NCI-H2081 (cell line): Measurements from ENCODE around the gene DCBLD2.
A peak's percentile ranks its signal among the peaks of the same experiment; 100 is the strongest.

Source experiments
- DNase-seq, 2 experiments: peaks; one replicate each; lab custom pipeline; 2025; lab: John Stamatoyannopoulos, UW

Gene DCBLD2, protein sequence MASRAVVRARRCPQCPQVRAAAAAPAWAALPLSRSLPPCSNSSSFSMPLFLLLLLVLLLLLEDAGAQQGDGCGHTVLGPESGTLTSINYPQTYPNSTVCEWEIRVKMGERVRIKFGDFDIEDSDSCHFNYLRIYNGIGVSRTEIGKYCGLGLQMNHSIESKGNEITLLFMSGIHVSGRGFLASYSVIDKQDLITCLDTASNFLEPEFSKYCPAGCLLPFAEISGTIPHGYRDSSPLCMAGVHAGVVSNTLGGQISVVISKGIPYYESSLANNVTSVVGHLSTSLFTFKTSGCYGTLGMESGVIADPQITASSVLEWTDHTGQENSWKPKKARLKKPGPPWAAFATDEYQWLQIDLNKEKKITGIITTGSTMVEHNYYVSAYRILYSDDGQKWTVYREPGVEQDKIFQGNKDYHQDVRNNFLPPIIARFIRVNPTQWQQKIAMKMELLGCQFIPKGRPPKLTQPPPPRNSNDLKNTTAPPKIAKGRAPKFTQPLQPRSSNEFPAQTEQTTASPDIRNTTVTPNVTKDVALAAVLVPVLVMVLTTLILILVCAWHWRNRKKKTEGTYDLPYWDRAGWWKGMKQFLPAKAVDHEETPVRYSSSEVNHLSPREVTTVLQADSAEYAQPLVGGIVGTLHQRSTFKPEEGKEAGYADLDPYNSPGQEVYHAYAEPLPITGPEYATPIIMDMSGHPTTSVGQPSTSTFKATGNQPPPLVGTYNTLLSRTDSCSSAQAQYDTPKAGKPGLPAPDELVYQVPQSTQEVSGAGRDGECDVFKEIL

DNA sequence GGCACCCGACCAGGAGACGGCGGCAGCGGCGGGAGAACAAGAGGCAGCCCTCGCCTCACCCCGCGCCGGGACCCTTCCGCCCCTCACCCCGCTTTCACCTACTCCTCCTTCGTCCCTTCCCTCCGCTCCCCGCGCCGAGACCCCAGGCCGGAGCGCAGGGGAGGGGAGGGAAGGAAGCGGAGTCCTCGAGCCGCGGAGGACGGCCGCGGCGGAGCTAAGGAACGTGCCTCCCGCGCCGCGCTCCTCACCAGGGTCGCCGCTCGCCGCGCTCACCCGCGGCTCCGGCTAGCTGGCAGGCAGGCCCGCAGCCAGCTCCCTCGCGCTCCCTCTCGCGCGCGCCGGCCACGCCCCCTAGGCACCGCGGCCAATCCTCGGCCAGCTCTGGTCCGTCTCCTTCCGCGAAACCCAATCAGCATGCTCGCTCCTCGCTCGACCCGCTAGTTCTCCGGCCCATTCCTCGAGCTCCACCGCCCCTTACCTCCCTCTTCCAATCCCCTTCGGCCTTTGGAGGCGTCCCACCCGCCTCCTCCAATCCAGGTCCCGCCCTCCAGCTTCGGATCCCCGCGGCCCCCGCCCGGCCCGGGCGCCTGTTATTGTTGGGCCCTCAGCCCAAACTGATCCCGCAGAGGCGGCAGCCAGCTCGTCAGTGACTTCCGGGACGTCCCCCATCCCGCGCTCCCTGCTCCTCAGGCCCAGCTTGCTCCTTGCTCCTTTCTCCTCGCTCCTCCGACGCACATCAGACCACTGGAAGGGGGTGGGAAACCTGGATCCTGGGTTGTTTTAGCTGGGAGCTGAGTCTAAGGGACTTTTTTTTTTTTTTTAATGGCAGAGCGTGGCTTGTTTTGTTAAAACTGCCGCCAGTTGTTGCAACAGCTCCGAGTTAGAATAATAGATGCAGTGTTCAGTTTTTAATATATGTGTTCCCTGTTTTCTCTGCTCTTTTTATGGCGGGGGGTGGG is at the start of gene DCBLD2:
TSS of gene DCBLD2 (minus strand) at position 304 of the 959 bp plus-strand sequence. CDS start 369 bp downstream, outside the sequence.
- DNase-seq = peak; percentile 99

DNA sequence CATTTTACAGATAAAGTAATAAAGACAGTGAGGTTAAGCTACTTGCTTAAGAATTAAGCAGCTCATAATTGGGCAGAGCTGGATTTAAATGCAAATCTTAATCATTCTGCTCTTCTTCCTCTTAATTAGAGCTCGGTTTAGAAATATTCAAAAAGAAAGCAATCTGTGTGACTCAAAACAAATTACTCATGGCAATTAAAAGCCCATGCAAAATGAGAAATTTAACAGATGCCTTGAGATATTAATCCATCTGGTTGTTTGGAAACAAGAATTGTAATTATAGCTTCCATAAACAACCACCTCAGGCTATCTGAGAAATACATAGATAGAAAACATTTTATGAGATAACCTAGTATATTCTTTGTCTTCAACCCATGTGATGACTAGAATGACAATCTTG is 44.2 kb upstream of the DCBLD2 start:
- DNase-seq = no peak

DNA sequence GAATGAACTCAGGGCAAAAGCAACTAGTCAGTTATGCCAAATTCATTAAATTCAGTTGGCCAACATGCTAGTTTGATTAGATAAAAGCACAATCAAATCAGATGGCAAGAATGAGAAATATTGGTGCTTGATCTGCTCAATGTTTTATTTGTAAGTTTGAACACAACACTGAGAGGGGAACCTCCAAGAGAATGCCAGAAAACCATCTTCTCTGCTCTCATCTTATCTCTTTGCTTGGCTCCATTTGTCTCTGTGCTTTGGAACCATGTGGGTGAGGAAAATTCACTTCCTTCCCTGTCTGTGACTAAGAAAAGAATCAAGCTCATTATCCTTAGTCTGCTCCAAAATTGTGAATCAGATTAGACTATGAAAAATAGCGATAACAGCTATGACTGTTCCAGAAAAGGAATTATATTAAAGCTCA is 43.6 kb upstream of the DCBLD2 start:
- no peak for DNase-seq

DNA sequence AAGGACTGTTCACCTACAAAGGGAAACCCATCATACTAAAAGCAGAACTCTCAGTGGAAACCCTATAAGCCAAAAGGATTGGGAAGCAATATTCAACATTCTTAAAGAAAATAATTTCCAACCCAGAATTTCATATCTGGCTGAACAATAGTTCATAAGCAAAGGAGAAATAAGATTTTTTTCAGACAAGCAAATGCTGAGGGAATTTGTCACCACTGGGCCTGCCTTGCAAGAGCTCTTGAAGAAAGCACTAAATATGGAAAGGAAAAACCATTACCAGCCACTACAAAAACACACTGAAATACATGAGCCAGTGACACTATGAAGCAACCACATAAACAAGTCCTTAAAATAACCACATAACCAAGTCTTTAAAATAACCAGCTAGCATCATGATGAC is 28.9 kb upstream of the DCBLD2 start:
- no peak for DNase-seq

DNA sequence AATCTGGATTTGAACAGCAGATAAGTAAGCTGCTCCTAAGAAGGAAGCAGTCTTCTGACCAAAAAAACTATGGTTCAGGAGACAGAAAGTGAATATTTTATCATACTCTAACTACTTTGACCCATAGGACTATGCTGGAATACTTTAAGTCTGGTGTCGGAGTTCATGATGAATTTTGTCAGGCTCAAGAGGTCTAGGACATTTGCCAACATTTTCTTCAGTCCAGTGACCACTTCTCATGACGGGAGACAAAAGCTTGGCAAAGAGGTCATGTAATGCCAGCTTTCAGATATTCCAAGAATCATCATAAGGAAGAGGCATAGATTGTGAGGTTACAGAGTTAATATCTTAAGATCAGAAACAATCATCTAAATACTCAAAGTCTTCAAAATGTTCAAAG is 20.5 kb upstream of the DCBLD2 start:
- no peak for DNase-seq

DNA sequence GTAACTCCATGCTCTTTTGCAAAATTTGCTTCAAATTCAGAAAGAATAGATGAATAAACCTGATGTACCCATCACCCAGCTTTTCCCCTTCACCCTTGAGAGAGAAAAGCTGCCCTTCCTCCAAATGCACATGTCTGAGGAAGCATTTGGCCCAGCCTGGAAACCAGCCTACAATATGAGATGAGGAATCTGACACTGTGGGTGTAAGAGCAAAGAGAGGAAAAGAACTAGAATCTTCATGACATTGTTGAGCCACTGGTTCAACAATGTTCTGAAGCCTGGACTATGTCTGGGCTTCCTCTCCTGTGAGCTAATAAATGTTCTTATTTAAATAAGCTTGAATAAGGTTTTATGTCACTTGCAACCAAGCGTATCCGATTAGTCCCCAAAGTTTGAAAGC is 18.7 kb upstream of the DCBLD2 start:
- DNase-seq = no peak

DNA sequence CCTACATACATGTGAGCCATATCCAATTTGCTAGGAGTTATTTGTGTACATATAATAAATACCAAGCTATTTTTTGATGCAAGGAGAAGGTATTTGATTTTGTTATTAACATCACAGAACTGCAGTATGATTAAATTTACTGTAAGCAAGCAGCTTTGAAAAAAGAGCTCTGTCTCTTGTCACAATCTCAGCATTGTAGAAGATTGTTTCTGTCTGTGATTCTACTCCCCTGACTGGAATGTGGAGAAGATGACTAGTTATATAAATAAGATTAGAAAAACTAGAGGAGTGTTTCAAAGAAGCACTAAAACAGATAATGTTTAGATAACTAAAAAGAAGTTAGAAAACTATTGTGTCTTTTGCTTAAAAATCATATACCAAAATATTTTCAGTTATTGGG is 17.1 kb upstream of the DCBLD2 start:
- no peak for DNase-seq

DNA sequence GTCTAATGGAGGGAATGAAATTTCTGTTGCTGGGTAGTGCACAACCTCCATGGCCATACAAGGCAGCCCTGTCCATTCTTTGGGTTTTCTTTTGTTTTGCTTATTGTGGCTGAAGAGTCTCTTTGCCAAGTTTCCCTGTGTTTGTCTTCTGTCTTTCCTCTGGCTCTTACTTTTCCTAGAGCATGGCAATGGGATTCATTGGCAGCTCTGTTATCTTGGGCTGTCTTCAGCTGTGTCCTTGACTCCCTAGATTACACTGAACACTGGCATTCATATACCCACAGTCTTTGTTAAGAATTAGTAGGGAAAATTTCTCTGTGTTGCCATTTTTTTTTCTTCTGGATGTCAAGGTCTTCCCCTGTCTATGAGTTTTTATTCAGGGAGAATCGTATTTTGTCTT is 16.1 kb upstream of the DCBLD2 start:
- DNase-seq = no peak

DNA sequence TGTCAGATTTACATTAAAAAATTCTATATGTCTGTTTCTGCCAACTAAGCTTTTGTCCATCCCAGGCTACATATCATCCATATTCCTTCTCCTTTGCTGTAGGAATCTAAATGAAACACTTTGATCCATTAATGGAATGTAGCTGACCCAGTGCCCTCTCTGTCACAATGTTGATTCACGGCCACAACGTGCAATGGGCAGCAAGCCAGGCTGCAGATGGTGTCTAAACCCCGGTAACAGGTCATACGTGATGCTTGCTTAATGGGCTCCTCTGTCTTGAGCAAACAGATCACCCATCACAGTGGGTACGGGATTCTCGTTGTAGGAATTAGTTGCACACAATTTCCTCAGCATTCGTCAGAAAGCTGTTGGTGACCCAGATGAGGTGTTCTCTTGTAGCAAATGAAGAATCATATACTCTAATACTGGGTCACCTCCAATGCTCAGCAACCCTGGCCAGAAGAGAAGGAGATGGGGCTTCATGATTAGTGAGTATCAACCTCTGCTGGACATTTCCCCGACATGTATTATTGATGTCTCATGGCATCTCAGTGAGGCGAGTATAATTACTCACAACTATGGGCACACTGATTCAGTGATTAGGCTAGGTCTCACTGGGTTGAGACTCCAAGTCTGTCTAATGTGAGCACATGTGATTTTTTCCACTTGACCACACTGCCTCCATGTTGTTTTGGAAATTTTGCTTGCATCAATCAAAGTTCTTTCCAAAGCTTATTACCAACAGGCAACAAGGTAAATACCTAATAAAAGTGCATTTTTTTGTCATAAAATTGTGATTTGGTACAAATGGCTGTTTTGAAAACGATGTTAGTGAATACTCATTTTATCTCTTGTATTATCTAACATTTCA is 12.9 kb upstream of the DCBLD2 start:
- peak in 1 of 2 experiments; percentile 37 for DNase-seq

DNA sequence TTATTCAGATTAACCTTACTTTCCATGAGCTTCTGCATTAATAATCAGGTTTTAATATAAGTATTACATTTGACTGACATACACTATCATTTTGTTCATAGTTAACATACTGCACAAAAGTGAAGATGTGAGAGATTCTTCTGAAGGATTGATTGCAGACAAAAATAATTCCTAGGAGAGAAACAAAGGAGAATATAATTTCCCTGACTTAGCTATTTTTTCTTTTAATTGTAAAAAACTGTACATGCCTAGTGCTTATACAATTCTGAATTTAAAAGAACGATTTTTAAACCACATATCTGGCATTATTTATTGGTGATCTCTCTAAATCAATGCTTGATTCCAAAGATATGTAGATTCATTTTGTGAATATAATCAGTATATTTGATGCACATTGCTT is 11.0 kb upstream of the DCBLD2 start:
- DNase-seq = no peak

DNA sequence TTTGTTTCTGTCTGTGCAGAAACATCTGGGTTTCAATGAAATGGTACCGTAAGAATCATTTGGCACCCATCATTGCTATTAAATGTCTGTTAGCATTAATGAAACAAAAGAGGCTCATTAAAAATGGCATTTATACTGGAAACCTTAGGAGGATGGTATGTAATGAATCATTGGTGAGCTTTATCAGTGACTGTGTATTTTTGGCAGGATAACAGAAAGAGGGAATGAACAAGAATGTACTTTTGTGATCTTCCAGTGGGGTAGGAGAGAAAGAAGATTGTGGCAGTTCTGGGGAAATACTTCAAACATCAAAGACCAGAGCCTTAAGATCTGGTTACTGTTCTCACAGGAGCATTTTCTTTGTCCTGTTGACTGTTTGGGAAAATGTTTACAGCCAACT is 4.7 kb upstream of the DCBLD2 start:
- no peak for DNase-seq

DNA sequence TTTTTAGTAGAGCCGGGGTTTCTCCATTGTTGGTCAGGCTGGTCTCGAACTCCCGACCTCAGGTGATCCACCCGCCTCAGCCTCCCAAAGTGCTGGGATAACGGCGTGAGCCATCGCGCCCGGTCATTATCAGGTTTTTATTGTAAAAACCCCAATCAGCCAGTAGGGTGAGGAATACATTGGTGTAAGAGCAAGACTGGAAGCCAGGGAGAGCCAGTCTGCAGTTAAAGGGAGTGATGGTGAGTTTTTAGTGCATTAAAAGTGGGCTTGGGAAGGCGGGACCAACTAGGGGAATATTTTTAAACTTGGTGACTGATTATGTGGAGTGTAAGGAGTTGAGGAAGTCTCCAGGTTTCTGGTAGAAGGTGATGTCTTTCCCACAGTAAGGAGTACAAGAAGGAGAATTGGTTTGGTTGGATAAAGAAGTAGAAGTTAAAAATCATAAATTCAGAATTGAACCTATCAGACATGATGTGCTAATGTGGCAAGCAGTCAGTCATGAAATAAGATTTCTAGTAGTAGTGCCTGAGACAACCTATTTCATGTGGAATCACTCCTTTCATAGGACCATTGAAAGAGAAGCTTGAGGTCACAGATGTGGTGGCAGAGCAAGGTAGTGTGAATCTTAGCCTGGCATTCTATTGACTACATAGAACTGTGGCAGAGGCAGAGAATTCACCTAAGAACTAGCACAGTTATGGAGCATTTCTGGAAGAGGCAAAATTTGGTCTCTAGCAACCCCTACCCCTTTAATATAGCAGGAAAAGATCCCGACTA is 2.4 kb upstream of the DCBLD2 start:
- no peak for DNase-seq

DNA sequence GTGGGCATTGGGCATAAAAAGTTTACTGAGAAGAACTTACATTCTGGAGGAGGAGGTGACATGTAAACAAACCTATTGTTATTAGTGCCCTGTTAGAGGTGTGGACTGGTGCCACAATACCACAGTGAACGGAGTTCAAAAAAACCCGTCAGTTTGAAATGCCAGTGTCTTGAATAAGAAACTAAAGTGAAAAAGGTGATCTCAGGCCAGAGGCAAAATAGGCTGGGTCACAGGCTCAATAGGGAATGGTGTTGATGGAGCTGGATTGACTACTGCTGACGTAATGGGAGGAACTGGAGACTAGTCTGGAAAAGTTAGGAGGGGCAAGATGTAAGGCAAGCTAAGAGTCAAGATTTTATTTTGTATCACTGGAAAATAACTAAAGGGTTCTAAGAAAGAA is 1.6 kb upstream of the DCBLD2 start:
- DNase-seq = no peak

DNA sequence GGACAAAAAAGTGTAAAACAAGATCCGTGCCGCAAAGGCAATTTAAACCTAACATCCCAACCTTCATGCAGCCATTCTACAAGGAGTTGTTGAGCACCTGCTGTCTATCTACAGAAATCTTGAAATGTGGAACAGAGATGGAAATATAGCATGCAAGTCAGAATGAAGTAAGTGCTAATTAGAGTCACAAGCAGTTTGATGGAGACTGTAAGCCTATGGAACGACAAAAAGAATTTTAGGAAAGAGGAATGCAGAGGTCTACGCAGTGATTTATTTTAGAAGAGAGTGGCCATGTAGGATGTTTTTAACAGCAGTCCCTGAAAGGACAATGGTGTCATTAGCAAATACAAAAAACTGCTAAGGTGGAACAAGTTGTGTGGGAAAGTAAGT is 851 bp upstream of the DCBLD2 start:
- no peak for DNase-seq

DNA sequence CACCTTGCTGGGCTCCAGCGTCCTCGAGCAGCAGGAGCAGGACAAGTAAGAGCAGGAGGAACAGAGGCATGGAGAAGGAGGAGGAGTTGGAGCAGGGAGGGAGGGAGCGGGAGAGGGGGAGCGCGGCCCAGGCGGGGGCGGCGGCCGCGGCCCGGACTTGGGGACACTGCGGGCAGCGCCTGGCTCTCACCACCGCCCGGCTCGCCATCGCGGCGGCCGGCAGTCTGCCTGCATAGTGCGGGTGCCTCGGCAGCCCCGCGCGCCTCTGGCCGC is 440 bp downstream of the DCBLD2 start:
- peak in 1 of 2 experiments; percentile 48 for DNase-seq

DNA sequence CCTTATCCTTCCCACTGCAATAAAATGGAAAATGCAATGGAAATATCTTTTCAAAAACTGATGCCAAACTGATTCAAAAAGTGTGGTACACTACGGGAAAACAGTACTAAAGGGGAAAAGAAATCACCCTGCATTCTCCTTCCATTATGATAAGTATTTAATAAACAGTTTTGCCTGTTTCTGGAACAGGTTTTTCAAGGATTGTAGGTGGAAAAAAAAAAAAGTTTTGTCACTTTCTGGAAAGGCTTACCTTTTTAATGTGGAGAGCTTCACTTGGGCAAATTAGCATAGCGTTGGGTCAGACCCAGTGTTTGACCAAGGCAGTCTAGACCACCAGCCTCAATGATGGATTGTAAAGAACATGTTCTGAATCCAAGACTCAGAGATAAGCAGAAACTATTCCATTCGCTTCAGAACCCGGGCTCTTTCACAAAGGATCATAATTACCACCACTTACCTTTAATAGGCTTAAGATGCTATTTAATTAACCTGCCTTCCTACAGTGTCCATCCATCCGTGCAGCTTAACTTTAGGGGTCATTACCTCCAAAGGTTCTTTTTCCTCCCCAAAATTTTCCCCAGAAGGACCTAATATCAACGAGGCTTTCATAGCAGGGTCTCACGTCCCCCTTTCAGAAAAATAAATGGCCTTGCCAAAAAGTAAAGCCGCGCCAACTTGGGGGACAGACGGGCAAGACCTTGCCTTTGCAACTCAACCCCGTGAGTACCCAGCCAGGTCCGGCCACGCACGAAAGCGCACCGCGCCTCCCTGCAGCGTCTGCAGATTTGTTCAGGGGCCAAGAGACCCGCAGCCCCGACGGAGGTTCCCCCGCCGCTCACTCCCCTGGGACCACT is 1.0 kb downstream of the DCBLD2 start:
- DNase-seq = no peak

DNA sequence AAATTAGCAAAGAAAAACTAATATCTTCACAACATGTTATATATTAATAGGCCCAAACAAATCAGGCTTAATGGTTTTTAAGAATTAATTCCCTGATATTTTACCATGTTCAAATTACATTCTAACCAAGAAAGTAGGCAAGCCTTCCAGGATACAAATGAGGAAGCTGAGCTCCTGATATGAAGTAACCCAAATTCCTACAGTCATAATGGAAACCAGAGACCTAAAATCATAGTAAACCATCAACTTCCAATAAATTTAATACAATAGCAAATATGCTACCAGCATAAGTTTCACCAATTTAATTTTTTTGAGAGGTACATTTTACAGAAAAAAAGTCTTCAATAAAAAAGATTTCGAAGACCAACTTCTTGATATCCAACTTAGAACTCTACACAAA is 3.8 kb downstream of the DCBLD2 start:
- DNase-seq = no peak

DNA sequence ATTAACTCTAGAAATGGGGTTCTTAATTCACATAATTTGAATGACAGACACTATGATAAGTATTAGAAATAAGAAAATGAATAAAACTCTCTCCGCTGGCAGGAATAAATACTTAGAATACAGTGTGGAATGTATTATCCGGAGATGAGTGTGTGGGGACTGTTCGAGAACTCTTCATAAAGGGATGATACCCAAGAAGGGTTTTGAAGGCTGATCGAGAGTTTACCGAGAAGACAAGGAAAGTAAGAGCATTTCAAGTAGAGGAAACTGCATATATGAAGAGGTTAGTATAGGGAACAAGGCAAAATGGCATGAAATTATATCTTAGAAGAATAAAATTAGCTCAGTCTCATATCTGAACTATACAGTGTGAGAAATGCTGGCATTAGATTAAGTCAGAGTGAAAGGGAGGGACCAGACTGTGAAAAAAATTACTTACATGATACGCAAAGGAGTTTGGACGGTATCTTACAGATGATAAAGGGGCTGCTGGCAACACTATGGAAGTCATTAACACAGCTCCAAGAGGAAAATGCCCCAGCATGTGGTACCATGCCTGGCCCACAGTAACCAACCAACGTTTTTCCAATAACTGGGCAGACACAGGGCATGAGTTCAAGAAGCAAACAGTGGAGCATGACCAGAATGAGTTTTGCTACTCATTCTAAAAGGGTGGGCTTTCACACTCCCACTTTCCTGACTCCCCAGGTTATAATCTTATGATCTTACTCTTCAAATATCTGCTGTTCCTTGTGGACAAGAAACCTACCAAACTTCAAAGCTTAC is 6.5 kb downstream of the DCBLD2 start:
- no peak for DNase-seq

DNA sequence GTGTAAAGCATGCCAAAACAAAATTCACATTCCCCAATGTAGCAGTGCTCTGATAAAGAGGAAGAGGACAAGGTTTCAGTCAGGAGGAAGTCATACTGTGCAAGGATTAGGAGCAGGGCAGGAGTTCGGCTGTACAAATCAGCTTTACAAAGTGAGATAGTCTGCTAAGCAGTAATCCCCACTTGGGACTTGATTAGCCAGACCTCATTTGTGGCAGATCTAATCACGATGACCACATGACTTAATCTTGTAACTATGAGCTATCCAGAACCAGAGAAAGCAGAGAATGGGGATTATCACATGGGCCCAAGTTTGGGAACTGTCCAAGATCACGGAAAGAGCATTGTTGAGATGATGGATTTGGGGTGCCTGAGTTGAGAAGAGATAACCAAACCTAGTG is 7.8 kb downstream of the DCBLD2 start:
- DNase-seq = no peak
